ENCODE data around the gene GHRHR.

The GHRHR gene

GRCh38 chr7:30985756-30986155 is 22.0 kb downstream of the GHRHR start:
- no peak for DNase-seq (ENCODE audit: low spot score)

GRCh38 chr7:30986331-30986730 is 22.6 kb downstream of the GHRHR start:
- no peak for DNase-seq (ENCODE audit: low spot score)

- no peak for DNase-seq (ENCODE audit: low spot score)
Measured at GRCh38 chr7:30986738-30987137, 23.0 kb downstream of the GHRHR start.

- no peak for DNase-seq (ENCODE audit: low spot score)
Measured at GRCh38 chr7:30987178-30987577, 23.4 kb downstream of the GHRHR start.

- no peak for DNase-seq (ENCODE audit: low spot score)
Measured at GRCh38 chr7:30987936-30988335, 24.2 kb downstream of the GHRHR start.

- peak; percentile 84 for DNase-seq (ENCODE audit: low spot score)
Measured at GRCh38 chr7:30988351-30989005, 24.7 kb downstream of the GHRHR start.

- no peak for DNase-seq (ENCODE audit: low spot score)
Measured at GRCh38 chr7:30989008-30989823, 25.5 kb downstream of the GHRHR start.

GRCh38 chr7:30989824-30990672 is 26.3 kb downstream of the GHRHR start:
- no peak for DNase-seq (ENCODE audit: low spot score)

- DNase-seq (ENCODE audit: low spot score): no peak
Measured at GRCh38 chr7:30990673-30991170, 27.0 kb downstream of the GHRHR start.

- DNase-seq (ENCODE audit: low spot score): no peak
Measured at GRCh38 chr7:30992414-30992813, 28.7 kb downstream of the GHRHR start.

GRCh38 chr7:30994206-30995100 is 30.7 kb downstream of the GHRHR start:
- no peak for DNase-seq (ENCODE audit: low spot score)

GRCh38 chr7:30995536-30995935 is 31.8 kb downstream of the GHRHR start:
- DNase-seq (ENCODE audit: low spot score): no peak

- no peak for DNase-seq (ENCODE audit: low spot score)
Measured at GRCh38 chr7:30996256-30996655, 32.5 kb downstream of the GHRHR start.

- no peak for DNase-seq (ENCODE audit: low spot score)
Measured at GRCh38 chr7:30996883-30997282, 33.1 kb downstream of the GHRHR start.

GRCh38 chr7:30997316-30997715 is 33.6 kb downstream of the GHRHR start:
- DNase-seq (ENCODE audit: low spot score): no peak

- DNase-seq (ENCODE audit: low spot score): no peak
Measured at GRCh38 chr7:30998180-30998579, 34.4 kb downstream of the GHRHR start.

GRCh38 chr7:31000161-31000693 is 36.5 kb downstream of the GHRHR start:
- no peak for DNase-seq (ENCODE audit: low spot score)

GRCh38 chr7:31000779-31001178 is 37.0 kb downstream of the GHRHR start:
- DNase-seq (ENCODE audit: low spot score): no peak

- no peak for DNase-seq (ENCODE audit: low spot score)
Measured at GRCh38 chr7:31002256-31002655, 38.5 kb downstream of the GHRHR start.

- no peak for DNase-seq (ENCODE audit: low spot score)
Measured at GRCh38 chr7:31003097-31003496, 39.3 kb downstream of the GHRHR start.

- DNase-seq (ENCODE audit: low spot score): no peak
Measured at GRCh38 chr7:31003721-31004120, 40.0 kb downstream of the GHRHR start.

Data from Ammon's horn (tissue), 1 donor.